Duodenal mucosa (tissue), 2 donors: Measurements from ENCODE around the gene CNGA3.

Experiments
- H3K27ac ChIP-seq: one replicate; pipeline ENCODE4 v1.7.0; 2013; ENCODE audit warnings: low read depth, low read length
- H3K27me3 ChIP-seq, 2 donors: one replicate each; pipeline ENCODE4 v1.7.0; 2013; ENCODE audit warnings: low read length in 2 of 2, control low read depth in 1 of 2; ENCODE audit not compliant: insufficient read depth in 2 of 2, control insufficient read depth in 1 of 2
- H3K36me3 ChIP-seq, 2 donors: one replicate each; pipeline ENCODE4 v1.7.0; 2013; ENCODE audit warnings: low read length in 2 of 2, control low read depth in 1 of 2; ENCODE audit not compliant: insufficient read depth in 2 of 2, control insufficient read depth in 1 of 2
- H3K4me1 ChIP-seq, 2 donors: one replicate each; pipeline ENCODE4 v1.7.0; 2013; ENCODE audit warnings: low read length in 2 of 2, control low read depth in 1 of 2; ENCODE audit not compliant: insufficient read depth in 2 of 2, control insufficient read depth in 1 of 2
- H3K4me3 ChIP-seq, 2 donors: one replicate each; pipeline ENCODE4 v1.7.0; 2013; ENCODE audit warnings: low read length in 2 of 2, low read depth in 1 of 2
- H3K9ac ChIP-seq, 2 donors: one replicate each; pipeline ENCODE4 v1.7.0; 2013; ENCODE audit warnings: low read length in 2 of 2, low read depth in 1 of 2
- H3K9me3 ChIP-seq, 2 donors: one replicate each; pipeline ENCODE4 v1.7.0; 2013; ENCODE audit warnings: low read length in 2 of 2, control low read depth in 1 of 2; ENCODE audit not compliant: control insufficient read depth in 1 of 2

Gene CNGA3

DNA sequence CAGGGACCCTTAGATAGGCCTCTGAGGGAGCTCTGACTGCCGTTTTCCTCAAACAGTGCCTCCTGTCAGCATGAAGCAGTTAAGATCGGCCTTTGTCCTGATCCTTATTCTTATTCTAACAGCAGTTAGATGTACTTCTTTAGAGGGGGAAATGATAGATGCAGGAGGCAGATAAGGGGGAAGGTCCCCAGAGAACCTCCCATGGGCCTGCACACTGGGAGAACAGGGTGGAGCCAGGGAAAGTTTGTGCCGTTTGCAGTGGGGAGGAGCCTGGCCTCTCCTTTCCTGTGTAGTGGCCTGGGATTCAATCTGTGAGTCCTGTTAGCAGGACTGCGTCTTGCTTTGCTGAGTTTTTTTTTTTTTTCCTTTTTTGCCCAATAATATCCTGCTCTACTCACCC, 90.5 kb downstream of the CNGA3 start:
- Histone ChIP-seq H3K27ac (no peak overlapping the region), H3K4me3 (no peak overlapping the region), H3K9ac (no peak overlapping the region), H3K4me1 (no peaks in the 10 kb centered on the region), H3K36me3 (no peaks in the 10 kb centered on the region), H3K27me3 (no peaks in the 10 kb centered on the region), H3K9me3 (peaks cover 3 to 23% of the 10 kb centered on the region in 2 donors)

DNA sequence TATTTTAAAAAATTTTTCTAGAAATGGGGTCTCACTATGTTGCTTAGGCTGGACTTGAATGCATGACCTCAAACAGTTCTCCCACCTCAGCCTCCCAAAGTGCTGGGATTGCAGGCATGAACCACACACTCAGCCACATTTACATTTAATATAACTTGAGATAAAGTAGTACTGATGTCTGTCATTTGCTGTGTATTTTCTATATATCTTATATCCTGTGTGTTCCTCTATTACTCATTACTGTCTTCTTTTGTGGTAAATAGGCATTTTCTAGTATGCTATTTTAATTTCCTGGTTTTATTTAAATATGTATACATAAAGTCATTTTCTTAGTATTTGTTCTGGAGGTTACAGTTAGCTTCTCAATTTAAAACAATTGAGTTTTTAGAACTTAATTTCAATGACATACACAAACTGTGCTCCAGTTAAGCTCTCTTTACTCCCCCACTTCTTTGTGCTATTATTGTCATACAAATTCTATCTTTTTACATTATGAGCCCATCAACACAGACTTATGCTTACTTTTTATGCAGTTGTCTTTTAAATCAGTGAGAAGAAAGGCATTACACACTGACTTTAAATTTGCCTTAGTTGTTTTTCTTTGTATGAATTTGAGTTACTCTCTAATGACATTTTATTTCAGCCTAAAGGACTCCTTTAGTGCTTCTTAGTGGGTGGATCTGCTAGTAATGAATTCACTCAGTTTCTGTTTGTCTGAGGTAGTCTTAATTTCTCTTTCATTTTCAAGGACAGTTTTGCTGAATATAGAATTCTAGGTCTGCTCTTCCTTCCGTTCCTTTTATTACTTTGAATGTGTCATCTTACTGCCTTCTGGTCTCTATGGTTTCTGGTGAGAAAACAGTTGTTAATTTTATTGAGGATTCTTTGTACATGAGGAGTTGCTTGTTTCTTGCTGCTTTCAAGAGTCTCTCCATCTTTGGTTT, 92.2 kb downstream of the CNGA3 start:
- no peak overlapping the region for H3K27ac ChIP-seq
- H3K4me1 ChIP-seq: peaks cover 4 to 7% of the 10 kb centered on the region in 2 donors
- no peaks in the 10 kb centered on the region for H3K27me3 ChIP-seq

DNA sequence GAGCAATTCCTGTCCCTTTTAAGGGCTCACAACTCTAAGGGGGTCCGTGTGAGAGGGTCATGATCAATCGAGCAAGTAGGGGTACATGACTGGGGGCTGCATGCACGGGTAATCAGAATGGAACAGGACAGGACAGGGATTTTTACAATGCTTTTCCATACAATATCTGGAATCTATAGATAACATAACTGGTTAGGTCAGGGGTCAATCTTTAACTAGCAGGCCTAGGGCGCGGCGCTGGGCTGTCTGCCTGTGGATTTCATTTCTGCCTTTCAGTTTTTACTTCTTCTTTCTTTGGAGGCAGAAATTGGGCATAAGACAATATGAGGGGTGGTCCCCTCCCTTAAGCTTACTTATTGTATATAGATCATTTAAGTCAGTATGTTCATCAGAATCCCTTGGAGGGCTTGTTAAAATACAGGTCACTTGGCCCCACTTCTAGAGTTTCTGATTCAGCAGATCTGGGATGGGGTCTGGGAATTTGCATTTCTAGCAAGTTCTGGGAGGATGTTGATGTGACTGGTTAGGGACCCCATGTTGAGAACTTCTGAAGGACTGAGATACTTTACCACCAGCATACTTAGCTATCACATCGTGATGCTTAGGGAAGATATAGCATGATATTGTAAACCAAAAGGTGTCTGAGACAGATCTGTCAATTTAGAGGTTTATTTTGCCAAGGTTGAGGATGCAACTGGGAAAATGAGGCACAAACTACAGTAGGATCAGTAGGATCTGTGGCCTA, 95.6 kb downstream of the CNGA3 start:
- Histone ChIP-seq H3K27me3 (no peaks in the 10 kb centered on the region), H3K36me3 (no peaks in the 10 kb centered on the region), H3K27ac (no peak overlapping the region), H3K4me1 (peaks cover 13 to 21% of the 10 kb centered on the region in 2 donors), H3K9ac (no peak overlapping the region), H3K9me3 (peaks cover 0 to 8% of the 10 kb centered on the region in 2 donors), H3K4me3 (no peak overlapping the region)

More for the DNA sequence above, 92.2 kb downstream of the CNGA3 start:
- Histone ChIP-seq H3K9ac (no peak overlapping the region), H3K9me3 (peaks cover 3 to 16% of the 10 kb centered on the region in 2 donors), H3K36me3 (no peaks in the 10 kb centered on the region), H3K4me3 (no peak overlapping the region)

DNA sequence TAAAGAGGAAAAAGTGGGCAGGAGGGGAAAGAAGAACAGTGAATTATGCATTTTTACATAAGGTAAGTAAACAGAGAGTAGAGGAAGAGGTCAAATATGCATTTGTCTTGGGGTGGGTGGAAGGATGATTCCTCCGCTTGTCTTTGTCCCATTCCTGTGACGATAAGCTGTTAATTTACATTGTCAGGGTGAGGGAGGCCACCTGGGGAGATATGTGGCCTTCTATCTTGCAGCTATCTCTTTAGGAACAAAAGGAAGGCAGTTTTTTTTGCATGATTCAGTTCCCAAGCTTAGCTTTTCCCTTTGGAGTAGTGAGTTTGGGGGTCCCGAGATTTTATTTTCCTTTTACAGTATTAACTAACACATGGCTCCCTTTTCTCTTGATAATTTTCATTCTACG, 96.2 kb downstream of the CNGA3 start:
- H3K4me1 ChIP-seq: peaks cover 13 to 26% of the 10 kb centered on the region in 2 donors
- H3K27me3 ChIP-seq: no peaks in the 10 kb centered on the region
- no peaks in the 10 kb centered on the region for H3K36me3 ChIP-seq
- no peak overlapping the region for H3K9ac ChIP-seq
- H3K4me3 ChIP-seq: no peak overlapping the region
- H3K27ac ChIP-seq: no peak overlapping the region
- H3K9me3 ChIP-seq: peaks cover 0 to 8% of the 10 kb centered on the region in 2 donors

DNA sequence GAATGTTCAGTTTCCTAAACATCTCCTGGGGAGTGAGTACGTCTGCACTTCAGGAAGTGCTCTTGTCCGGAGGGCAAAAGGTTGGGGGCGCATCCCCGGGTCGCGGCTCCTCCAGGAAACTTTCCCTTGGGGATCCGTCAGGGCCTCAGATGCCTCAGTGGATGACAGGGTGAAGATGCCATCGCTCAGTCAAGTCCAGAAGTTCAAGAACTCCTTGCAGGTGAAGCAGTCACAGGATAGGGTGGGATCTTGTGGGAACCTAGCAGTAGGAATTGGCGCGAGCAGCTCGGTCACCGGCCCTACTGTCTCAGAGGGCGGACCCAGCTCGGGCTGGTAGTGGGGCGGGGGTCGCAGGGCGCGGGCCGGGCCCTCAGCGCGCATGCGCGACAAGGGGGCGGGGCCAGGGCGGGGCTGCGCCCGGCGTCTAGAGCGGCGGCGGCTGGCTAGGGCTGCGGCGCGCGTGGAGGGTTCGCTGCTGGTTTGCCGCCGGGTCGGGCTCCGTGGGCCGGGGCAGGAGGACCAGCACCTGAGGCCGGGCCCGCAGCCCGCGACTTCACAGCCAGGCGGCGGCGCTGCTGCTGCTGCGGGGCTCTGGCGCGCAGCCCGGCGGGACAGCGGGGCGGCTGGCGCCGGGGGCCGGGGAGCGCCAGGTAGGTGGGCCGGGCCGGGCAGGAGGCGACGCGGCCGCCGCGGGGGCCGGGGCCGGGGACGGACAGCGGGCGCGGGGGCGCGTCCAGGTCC, 98.3 kb downstream of the CNGA3 start, which contains the start of gene INPP4A:
INPP4A (plus strand) TSS at position 423 of the 741 bp plus-strand sequence. CDS start 75,191 bp downstream, outside the sequence.
- Histone ChIP-seq H3K36me3 (no peaks in the 10 kb centered on the region), H3K27ac (peak within 1 kb of the TSS; percentile 62), H3K9me3 (no peaks in the 10 kb centered on the region), H3K4me1 (peaks cover 13 to 26% of the 10 kb centered on the region in 2 donors), H3K27me3 (no peaks in the 10 kb centered on the region), H3K4me3 (peak within 1 kb of the TSS; percentile 83 to 88), H3K9ac (peak within 1 kb of the TSS; percentile 65 to 77)

DNA sequence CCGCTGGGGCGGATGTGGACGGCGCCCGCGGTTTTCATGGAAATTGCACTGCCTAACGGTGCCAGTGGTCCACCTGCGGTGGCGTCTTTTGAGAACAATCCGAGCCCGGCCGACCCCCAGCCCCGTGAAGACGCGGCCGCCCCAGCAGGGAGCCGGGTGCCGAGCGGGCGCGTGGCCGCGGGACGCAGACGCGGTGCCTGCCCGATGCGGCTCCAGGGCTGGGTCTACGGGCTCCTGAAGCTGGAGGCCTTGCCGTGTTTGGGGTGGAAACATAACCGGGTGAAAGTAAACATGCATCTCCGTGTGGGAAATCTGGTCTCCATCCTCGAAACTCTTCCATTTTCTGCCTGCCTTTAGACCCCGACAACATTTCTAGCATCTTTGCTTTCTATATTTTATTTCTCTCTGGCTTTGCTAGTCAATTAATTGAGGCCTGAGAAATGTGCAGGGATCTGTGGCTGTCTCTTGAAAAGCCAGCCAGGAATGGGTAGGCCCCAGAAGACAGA, 99.0 kb downstream of the CNGA3 start:
- H3K27ac ChIP-seq: peak overlapping the region; percentile 58
- H3K9ac ChIP-seq: peak overlapping the region; percentile 61 to 65

DNA sequence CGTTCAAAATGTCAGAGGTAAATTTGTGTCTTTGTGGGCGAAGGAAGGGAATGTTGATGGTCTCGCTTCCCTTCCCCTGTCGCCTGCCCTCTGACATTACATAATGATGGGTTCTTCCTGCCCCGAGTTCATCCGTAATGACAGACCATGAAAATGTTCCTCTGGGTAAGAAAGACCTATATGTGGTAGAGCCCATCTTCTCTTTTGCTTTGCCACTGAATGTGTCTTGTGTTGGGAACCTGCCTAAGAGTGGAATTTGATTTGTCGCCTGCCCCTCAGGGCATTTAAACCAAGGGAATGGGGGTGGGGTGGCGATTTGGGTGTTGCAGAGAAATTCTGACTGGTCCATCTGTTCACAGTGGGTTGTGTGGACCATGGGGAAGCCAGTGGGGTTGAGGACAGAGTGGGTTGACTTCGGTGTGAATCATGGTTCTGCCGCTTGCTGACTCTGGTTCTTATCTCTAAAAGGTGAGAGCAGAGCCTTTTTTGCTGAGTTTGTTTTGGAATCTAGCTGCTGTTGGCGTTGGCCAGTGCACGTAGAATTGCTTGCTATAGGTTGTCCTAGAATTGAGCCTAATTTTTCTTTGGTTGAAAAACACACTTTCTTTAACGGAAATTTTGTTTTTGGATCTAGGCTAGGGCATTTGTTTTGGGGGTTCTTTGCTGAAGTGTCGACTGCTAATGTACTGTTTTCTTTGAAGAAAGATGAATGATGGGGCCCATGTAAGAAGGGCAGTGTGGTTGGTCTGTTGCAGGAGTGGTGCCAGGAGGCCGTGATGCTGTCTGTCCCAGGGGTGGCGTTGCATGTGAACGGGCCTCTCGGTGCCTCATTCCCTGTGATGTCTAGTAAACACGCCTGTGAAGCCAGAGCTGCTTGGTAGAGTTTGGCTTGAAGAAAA, 99.7 kb downstream of the CNGA3 start:
- Histone ChIP-seq H3K9me3 (no peaks in the 10 kb centered on the region), H3K4me3 (peak overlapping the region; percentile 81 to 88), H3K27ac (peak overlapping the region; percentile 58), H3K36me3 (no peaks in the 10 kb centered on the region), H3K4me1 (peaks cover 17 to 26% of the 10 kb centered on the region in 2 donors), H3K9ac (peak overlapping the region; percentile 61 to 65), H3K27me3 (no peaks in the 10 kb centered on the region)

More for the DNA sequence above, 99.0 kb downstream of the CNGA3 start:
- no peaks in the 10 kb centered on the region for H3K9me3 ChIP-seq
- H3K36me3 ChIP-seq: no peaks in the 10 kb centered on the region
- H3K27me3 ChIP-seq: no peaks in the 10 kb centered on the region
- H3K4me3 ChIP-seq: peak overlapping the region; percentile 81 to 88
- H3K4me1 ChIP-seq: peaks cover 17 to 26% of the 10 kb centered on the region in 2 donors

DNA sequence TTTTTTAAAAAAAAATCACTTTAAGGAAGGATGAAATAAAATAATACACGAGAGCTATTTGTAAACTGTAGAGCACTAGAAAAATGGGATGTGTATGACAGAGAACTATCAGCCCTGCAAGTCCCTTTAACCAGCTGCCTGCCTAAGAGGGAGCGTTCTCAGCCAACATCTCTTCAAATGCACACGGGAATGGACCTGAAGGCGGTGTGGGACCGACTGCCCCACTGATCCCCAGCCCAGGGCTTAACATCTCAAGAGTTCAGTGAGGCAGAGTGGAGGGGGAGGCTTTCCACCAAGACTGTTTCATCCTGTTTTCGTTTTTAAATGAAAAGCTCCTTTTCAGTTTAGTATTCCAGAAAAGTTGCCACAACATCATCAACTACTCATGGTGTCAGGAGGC, 100.6 kb downstream of the CNGA3 start:
- no peaks in the 10 kb centered on the region for H3K9me3 ChIP-seq
- peak overlapping the region; percentile 47 to 88 for H3K4me3 ChIP-seq
- H3K36me3 ChIP-seq: no peaks in the 10 kb centered on the region
- H3K27ac ChIP-seq: no peak overlapping the region
- no peaks in the 10 kb centered on the region for H3K27me3 ChIP-seq
- H3K4me1 ChIP-seq: peaks cover 19 to 26% of the 10 kb centered on the region in 2 donors
- peak overlapping the region in 1 of 2 donors; percentile 65 for H3K9ac ChIP-seq
